Limb (tissue), 2 donors: Measurements from ENCODE around the gene KAZN.

Experiments used
- DNase-seq, 2 donors: peaks; one replicate each; pipeline ENCODE4 v3.0.0-alpha.2; 2016; ENCODE audit errors: extremely low spot score in 2 of 2

Gene KAZN

GRCh38 chr1:14929547-14930246 is 331.2 kb downstream of the KAZN start:
- DNase-seq = no peak

GRCh38 chr1:14930247-14930965 is 331.9 kb downstream of the KAZN start:
- no peak for DNase-seq

GRCh38 chr1:14932034-14932638 is 333.7 kb downstream of the KAZN start:
- no peak for DNase-seq

- DNase-seq = no peak
Observed at GRCh38 chr1:14934867-14935266, 336.4 kb downstream of the KAZN start.

GRCh38 chr1:14936815-14937214 is 338.3 kb downstream of the KAZN start:
- DNase-seq = no peak

GRCh38 chr1:14937288-14937949 is 338.9 kb downstream of the KAZN start:
- DNase-seq = no peak

GRCh38 chr1:14939527-14940284 is 341.2 kb downstream of the KAZN start:
- no peak for DNase-seq

- no peak for DNase-seq
Observed at GRCh38 chr1:14940285-14940870, 341.9 kb downstream of the KAZN start.

GRCh38 chr1:14941864-14942263 is 343.4 kb downstream of the KAZN start:
- DNase-seq = no peak

GRCh38 chr1:14944471-14944985 is 346.0 kb downstream of the KAZN start:
- DNase-seq = no peak

- peak; percentile 82 to 86 for DNase-seq
Observed at GRCh38 chr1:14945132-14946010, 346.9 kb downstream of the KAZN start.

GRCh38 chr1:14946011-14946359 is 347.5 kb downstream of the KAZN start:
- DNase-seq = no peak

GRCh38 chr1:14946684-14947238 is 348.3 kb downstream of the KAZN start:
- no peak for DNase-seq

GRCh38 chr1:14947421-14947820 is 348.9 kb downstream of the KAZN start:
- no peak for DNase-seq

- no peak for DNase-seq
Observed at GRCh38 chr1:14948112-14948652, 349.7 kb downstream of the KAZN start.

- DNase-seq = no peak
Observed at GRCh38 chr1:14949270-14949835, 350.9 kb downstream of the KAZN start.

GRCh38 chr1:14949836-14950713 is 351.6 kb downstream of the KAZN start:
- DNase-seq = no peak

- DNase-seq = no peak
Observed at GRCh38 chr1:14951766-14952165, 353.3 kb downstream of the KAZN start.
